ENCODE data around the gene SSX4B.
"Not testable (repeated sequence)": the region's sequence is repeated elsewhere in the genome, so short reads cannot be mapped to it uniquely, and the experiment has no call there.

The SSX4B gene

GRCh38 chrX:48411860-48412259, at the start of gene SSX4B:
SSX4B (minus strand) TSS chrX:48411960; CDS start chrX:48411372, 588 bp downstream.
- not testable (repeated sequence) for DNase-seq

- no peak for DNase-seq
Observed at GRCh38 chrX:48460606-48461005, 48.8 kb upstream of the SSX4B start.

GRCh38 chrX:48460031-48460430, 48.3 kb upstream of the SSX4B start:
- DNase-seq, result no peak

- no peak for DNase-seq
Observed at GRCh38 chrX:48459483-48459882, 47.7 kb upstream of the SSX4B start.

- DNase-seq, result no peak
Observed at GRCh38 chrX:48458711-48459110, 47.0 kb upstream of the SSX4B start.

GRCh38 chrX:48456628-48457331, 45.0 kb upstream of the SSX4B start:
- DNase-seq, result no peak

GRCh38 chrX:48451708-48452107, 39.9 kb upstream of the SSX4B start:
- no peak for DNase-seq

GRCh38 chrX:48450076-48450475, 38.3 kb upstream of the SSX4B start:
- no peak for DNase-seq

- DNase-seq, result not testable (repeated sequence)
Observed at GRCh38 chrX:48447201-48447600, 35.4 kb upstream of the SSX4B start.

GRCh38 chrX:48433713-48434112, 22.0 kb upstream of the SSX4B start:
- DNase-seq, result not testable (repeated sequence)

GRCh38 chrX:48430166-48430565, 18.4 kb upstream of the SSX4B start:
- DNase-seq, result not testable (repeated sequence)

- DNase-seq, result not testable (repeated sequence)
Observed at GRCh38 chrX:48429606-48430005, 17.8 kb upstream of the SSX4B start.

- not testable (repeated sequence) for DNase-seq
Observed at GRCh38 chrX:48427027-48427716, 15.4 kb upstream of the SSX4B start.

GRCh38 chrX:48397825-48398224, 13.9 kb downstream of the SSX4B start:
- DNase-seq, result not testable (repeated sequence)

GRCh38 chrX:48396931-48397330, 14.8 kb downstream of the SSX4B start:
- not testable (repeated sequence) for DNase-seq

- not testable (repeated sequence) for DNase-seq
Observed at GRCh38 chrX:48383239-48383638, 28.5 kb downstream of the SSX4B start, which contains the start of gene SSX4. SSX4 (plus strand) TSS chrX:48383539; CDS start chrX:48384054, 515 bp downstream.

- not testable (repeated sequence) for DNase-seq
Observed at GRCh38 chrX:48370408-48370807, 41.4 kb downstream of the SSX4B start.

- not testable (repeated sequence) for DNase-seq
Observed at GRCh38 chrX:48367717-48368408, 43.9 kb downstream of the SSX4B start.

- not testable (repeated sequence) for DNase-seq
Observed at GRCh38 chrX:48359281-48359680, 52.5 kb downstream of the SSX4B start.

- DNase-seq, result no peak
Observed at GRCh38 chrX:48357681-48358080, 54.1 kb downstream of the SSX4B start.

GRCh38 chrX:48356315-48357094, 55.3 kb downstream of the SSX4B start, which contains the start of gene SSX3:
SSX3 (minus strand) TSS chrX:48356703; CDS start chrX:48355249, 1,454 bp downstream.
- DNase-seq, result not testable (repeated sequence)

All from NCI-H510A (cell line).